Anterior cingulate cortex (tissue), 58 donors: ENCODE results near the gene KRT23.

Source experiments
- DNase-seq, 58 donors: peaks; one replicate each; lab custom pipeline; 2025; lab: John Stamatoyannopoulos, UW

Gene KRT23

DNA sequence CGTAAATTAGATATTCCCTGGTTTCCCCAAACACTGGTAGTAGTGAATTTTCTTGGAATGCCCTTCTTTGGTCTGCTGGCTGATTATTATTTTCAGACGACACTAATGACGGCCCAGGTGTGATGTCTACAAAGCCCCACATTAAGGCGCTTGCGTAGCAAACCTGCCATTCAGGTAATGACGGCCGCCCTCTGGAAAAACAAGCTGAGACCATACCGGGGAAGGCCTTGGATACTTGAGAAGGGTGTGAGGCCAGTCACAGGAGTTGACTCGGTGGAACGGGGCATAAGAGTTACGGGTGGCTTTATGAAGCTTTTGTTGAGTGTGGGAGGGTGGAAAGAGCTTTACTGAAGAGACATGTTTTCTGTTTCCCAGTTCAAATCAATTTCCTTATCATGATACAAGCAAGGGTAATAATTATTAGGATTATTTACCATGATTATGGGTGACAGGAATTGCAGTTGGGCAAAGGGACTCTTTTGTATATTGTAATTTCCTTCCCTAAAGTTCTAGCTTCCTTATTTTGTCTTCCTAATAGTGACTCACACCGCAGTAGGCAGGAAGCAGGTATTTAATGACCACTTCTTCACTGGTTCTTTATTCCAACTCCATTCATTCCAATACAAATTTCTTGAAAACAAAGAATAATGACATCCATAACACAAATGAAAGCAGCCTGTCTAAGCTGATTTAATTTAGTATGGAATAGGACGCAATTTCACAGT lies 24.8 kb downstream of the KRT23 start:
- no peak for DNase-seq

DNA sequence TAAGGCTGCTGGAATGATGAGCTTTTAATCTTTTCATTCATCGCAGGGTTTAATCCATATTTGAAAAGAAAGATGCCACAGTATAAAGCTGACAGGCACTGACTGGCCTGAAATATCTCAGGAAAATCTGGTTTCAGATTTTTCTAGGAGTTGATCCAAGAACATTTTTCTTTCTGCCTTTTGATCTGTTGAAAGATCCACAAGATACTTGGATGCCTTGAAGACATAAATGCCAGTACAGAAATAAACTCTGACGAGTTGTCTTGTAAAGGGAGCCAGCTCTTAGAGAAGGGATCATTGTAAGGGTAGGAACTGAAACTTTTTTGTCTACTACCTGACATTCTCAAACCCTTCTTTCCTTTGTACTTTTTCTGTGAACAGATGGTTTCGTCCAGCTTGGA lies 27.0 kb downstream of the KRT23 start:
- peak in 2 of 58 donors; percentile 41 to 43 for DNase-seq

DNA sequence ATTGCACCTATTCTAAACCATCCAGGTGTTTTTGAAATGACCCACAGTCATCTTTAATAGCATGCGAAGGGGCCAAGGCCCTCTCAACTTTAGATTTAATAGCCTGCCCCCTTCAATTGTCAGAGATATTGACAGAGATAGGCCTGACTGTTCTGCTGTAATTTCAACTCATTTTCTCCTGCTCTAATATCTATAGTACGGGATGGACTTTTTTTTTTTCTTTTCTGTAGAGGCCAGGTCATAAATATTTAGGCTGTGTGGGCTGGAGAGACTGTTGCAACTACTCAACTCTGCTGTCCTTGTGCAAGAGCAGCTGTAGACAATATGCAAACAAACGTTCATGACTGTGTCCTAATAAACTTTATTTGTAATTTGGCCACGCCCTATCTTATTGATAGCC lies 27.7 kb downstream of the KRT23 start:
- no peak for DNase-seq

GRCh38 chr17:40909351-40909750 lies 28.1 kb downstream of the KRT23 start:
- peak in 55 of 58 donors; percentile 8 to 85 (median 47) for DNase-seq

GRCh38 chr17:40906613-40907012 lies 30.8 kb downstream of the KRT23 start:
- no peak for DNase-seq

DNA sequence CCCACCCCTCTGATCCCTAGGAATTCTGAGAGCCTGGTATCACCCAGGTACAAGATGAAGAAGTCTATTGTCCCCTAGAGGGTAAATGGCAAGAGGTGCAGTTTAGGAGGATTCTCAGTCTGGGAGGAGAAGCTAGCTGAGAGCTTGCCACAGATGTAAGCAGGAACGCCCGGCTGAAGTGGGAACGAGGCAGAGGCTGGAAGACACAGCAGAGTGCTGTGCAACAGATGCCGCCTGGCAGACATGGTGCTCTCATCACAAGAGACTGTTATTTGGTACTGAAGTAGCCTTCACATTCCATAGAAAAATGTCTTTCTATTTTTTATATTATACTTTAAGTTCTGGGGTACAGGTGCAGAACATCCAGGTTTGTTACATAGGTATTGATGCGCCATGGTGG lies 32.1 kb downstream of the KRT23 start:
- DNase-seq, result peak in 7 of 58 donors; percentile 0 to 39 (median 11)

GRCh38 chr17:40903129-40903847 lies 34.2 kb downstream of the KRT23 start:
- peak in 4 of 58 donors; percentile 3 to 18 (median 8) for DNase-seq

DNA sequence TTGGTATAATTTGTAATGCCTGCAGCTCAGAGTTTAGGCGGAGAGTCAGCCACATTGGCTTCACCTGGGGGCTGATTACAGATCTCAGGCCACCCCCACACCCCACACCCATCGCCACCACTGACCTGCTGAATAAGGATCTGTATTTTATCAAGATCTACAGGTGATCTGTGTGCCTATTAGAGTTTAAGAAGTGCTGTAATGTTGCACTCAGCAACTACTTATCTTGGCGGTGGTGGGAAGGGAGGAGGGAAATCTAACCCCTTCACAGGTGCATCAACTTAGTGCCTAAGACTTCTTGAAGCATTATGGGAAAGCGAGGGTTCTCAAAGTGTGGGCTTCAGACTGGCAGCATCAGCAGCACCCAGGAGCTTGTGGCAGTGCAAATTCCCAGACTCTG lies 34.9 kb downstream of the KRT23 start:
- DNase-seq, result no peak

DNA sequence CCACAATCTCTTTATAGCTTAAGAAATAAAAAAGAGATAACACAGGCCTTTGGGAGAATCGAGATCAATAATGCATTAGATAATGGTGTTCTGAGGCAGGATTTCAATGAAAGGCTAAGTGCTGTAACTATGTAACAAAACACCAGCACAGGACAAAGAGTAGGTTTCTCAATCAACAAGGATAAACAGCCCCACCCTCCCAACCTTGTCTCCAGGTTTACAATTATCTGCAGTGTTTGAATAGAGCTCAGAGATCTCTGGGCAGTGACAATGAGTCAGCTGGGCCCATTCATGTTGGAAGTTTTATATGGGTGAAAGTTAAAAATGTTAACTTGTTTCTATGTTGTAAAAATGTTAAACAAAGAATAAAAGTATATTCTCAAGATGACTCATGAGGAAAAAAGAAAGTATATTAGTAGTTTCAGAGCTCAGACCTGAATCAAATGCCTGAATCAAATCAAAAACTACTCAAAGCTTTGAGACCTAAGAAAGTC lies 35.4 kb downstream of the KRT23 start:
- DNase-seq, result no peak

DNA sequence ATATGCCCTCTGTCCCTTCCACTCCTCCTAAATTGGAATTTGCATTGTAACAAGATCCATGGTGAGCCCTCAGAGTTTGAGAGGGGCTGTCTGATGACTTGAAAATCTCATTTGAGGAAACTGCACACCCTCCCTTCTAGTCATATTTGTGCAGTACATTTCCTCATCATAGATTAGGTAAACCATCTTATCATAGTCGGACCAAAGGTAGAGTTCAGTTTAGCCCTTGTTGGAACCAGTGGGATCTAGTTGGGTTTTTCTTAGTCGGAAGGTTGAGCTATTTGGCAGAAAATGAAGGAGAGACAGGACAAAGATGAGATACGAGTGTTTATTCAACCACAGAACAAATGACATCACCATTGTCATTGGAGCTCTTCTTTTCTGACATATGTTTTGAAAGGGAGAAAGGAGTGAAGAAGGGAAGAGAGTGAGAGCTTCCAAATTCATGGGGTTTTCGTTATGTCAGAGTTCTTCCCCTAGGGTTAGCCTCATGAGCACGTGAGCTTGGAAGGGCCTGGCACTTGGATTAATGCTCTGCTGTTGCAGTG lies 36.6 kb downstream of the KRT23 start:
- DNase-seq, result no peak

- no peak for DNase-seq
Observed at GRCh38 chr17:40896916-40897455, 40.5 kb downstream of the KRT23 start.

DNA sequence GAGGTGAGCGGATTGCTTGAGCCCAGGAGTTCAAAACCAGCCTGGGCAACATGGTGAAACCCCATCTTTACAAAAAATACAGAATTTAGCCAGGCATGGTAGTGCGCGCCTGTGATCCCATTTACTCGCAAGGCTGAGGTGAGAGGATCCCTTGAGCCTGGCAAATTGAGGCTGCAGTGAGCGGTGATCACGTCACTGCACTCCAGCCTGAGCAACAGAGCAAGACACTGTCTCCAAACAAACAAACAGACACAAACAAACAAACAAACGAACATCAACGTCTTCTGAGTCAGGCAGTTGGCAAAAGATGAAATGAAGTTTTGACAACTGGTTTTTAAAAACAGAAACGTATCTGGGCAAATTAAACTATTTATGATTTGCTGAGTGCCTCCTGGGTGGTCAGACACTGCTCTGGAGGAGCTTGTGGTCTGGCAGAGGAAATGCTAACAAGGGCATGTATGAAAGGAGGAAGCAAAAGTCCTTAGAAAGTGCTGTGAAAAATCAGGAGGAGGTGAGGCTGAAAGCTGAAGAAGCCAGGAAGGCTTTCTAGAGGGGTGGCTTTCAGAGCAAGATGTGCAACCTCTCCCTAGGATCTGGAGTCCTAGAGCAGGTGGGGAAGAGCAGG lies 42.2 kb downstream of the KRT23 start:
- DNase-seq, result no peak

DNA sequence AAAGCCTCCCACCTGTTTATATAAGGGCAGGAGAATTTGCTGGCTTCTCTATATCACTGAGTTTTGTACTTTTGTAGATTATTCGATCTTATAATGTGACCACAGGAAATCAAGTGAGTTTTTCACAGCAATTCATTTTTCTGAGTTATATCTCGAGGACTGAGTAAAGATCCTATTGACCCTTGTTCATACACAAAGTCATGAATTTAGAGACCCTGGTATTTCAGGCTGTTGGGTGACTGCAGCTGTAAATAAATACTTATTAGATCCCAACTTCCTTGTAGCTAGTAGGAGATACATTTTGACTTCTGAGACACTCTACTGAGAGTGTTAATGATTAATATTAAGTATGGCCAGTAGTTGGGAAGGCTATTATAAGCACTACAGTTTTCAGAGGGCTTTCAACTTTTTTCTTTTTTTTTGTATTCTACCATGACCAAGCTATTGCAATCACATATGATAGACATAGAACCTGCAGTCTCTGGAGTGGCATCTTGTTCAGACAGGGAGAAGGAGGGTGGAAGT lies 49.2 kb downstream of the KRT23 start:
- no peak for DNase-seq

DNA sequence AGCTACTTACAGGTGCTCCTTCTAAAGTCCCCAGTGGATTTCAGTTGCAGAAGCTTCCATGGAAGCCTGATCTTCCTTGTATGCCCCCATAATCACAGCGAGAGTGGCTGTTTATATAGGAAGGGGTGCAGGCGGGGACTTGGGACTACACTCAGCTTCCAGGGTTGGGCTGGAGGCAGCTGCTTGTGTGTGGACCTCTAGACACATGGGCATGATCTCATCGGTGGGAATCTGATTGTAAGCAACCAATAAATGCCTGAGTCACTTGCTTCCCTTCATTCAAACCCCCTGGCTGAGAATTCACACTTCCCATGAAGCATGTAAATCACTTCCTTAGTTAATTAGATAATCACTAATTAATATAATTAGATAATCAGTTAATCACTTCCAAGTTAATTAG lies 51.4 kb downstream of the KRT23 start:
- DNase-seq, result no peak

DNA sequence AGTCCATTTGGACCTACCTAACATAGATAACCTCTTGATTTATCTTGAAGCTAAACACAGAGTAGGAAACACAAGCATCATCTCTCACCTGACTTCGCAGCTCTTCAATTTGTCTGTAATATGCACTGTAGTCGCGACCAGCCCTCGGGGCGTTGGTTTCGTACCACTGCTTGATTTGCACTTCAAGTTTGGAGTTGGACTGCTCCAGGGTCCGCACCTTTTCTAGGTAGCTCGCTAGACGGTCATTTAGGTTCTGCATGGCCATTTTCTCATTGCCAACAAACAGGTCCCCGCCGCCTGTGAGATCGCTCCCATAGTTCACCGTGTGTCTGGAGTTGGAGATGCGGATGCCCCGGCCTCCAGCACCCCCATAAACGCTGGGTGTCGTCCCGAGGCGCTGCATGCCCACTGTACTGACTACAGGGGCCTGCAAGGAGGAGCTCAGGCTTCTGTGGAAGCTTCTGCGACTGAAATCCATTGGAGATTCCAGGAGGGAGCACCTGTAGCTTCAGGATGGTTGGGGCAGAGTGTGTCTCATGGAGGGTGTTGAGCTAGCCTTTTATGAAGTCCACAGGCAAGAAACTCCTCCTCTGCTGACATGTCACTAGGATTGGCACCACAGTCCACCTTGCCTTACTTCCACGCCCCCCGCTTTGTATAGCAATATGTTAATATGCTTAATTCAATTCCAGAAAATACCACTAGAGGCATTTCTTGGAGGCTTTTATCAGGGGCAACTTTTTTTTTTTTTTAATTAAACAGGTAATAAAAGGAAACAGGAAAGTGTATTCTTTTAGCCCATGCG lies 52.5 kb downstream of the KRT23 start, which contains the start of gene KRT20:
Gene KRT20, minus strand, starts transcription at position 535 of the 805 bp plus-strand sequence. Its CDS starts 57 bp downstream, at position 478.
- DNase-seq, result no peak

GRCh38 chr17:40883626-40884334 lies 53.7 kb downstream of the KRT23 start:
- no peak for DNase-seq

GRCh38 chr17:40883031-40883430 lies 54.4 kb downstream of the KRT23 start:
- DNase-seq, result no peak

- no peak for DNase-seq
Observed at GRCh38 chr17:40879026-40879425, 58.4 kb downstream of the KRT23 start.

GRCh38 chr17:40878044-40878443 lies 59.4 kb downstream of the KRT23 start:
- no peak for DNase-seq
